Measurements from ENCODE around the gene SIDT2.
A peak's percentile ranks its signal among the peaks of the same experiment; 100 is the strongest.

SIDT2 gene

GRCh38 chr11:117222991-117223740 is 44.6 kb downstream of the SIDT2 start:
- no peak for DNase-seq (ENCODE audit: low spot score)

DNA sequence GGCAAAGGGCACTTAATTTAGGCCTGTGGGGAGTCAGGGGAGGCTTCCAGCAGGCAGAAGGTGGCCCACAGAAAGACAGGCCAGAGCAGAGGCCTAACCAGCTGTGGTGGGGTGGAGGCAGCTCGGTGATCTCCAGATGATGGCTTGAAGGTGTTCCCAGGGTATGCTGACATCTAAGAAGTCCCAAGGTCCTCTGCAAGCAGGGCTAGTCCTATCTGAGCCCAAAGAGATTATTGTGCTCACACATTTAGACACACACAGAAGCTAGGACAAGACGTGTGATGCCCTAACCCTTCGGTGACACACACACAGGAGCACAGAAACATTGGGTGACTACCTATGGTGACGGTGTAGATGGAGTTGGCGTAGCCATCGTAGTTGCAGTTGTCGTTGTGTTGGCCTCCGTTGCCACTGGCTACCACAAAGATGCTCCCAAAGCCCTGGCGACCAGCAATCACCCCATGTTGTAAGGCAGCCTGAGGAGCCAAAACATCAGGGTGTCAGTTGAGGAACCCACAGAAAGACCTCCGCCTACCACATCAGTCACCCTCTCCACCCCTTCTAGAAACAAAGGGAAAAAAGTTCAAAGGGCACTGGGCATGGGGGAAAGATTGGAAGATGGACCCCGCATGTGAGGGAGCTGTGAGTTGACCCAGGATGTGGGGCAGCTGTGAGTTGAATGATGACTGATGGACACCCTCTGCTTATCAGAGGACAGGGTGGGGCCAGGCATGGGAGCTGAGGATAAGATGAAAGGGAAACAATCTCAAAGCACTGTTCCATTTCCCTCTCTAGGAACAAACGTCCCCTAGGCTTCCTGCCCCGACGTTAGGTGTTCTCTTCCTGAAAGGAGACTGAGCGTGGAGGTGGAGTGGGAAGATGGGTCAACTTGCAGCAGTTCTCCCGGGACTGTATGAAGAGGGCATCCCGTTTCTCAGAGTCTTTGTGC is 45.5 kb downstream of the SIDT2 start:
- no peak for DNase-seq (ENCODE audit: low spot score)

DNA sequence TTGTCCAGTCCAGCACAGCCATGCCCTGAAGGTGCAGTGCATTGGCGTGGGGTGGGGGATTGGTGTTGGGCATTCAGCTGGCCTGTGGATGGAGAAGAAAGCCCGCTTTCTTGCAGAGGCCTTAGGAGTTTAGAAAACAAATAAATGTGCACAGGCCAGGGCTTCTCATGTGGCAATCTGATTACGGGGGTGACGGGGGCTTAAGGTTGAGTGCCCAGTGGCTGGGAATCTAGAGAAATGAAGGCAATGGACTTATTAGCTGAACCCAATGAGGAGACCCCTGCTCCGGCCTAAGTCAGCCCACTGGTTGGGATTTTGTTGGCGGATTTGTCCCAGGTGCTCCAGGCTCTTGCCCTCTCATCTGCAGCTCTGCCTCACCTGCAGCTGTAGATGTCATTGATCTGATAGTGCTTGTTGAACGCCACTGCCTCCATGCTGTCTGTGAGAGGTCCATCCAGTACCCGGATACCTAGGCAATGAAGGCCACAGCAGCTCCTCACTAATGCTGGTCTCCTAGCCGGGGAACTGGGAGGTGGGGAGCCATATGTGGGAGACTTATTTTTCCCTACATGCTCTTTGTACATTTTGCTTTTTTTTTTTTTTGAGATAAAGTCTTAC is 47.1 kb downstream of the SIDT2 start:
- no peak for DNase-seq (ENCODE audit: low spot score)

GRCh38 chr11:117226388-117227385 is 48.1 kb downstream of the SIDT2 start:
- peak; percentile 73 for DNase-seq (ENCODE audit: low spot score)

GRCh38 chr11:117228091-117228490 is 49.5 kb downstream of the SIDT2 start:
- no peak for DNase-seq (ENCODE audit: low spot score)

DNA sequence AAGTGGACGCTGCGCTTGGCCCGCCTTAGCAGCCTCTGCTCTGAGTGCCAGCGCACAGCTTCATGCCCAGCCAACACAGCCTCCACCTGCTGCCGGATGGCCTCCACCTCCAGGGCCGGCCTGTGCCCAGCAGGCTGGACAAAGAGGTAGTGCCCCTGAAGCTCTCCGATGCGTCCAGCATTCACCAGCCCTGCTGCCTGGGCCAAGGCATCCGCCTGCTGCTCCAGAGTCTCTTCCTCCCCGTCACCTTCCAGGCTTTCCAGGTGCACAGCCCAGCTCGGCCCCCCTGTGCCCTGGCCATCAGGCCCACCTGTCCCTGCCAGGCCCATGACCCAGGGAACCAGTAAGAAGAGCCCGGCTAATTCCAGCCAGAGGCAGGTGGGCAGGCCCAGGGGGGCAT is 50.9 kb downstream of the SIDT2 start:
- no peak for DNase-seq (ENCODE audit: low spot score)

GRCh38 chr11:117229931-117230285 is 51.4 kb downstream of the SIDT2 start:
- no peak for DNase-seq (ENCODE audit: low spot score)

DNA sequence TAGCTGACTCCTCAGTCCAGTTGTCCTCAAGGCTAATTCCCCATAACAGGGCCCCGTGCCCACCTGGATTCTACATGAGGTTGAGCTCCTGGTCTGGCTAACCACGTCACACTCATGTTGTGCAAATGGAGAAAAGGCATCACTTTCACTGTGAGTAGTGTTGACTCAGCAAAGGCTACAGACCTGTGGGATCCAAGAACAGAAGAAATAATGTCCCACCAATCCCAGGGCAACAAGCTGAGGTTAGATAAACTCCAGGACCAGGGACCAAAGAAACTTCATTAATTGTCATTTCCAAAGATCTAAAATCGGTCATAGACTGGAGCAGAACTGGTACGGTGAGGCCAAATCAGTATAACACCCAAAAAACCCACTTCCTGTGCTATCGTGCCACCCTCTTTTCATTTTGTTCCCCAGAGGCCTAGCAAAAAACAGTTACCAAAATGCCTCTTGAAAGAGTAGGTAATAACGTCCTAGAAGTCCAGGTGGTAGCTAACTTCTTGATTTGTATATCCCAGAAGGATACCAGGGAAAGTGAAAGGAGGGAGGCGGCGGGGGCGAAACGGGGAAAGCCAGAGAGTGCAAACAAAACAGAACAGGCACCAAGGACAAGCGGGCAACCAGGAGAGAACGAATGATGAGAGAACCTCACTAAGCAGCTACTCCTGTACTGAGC is 51.9 kb downstream of the SIDT2 start:
- DNase-seq (ENCODE audit: low spot score): no peak

- DNase-seq (ENCODE audit: low spot score): no peak
These were observed 52.7 kb downstream of the SIDT2 start for GRCh38 chr11:117230999-117231841.

DNA sequence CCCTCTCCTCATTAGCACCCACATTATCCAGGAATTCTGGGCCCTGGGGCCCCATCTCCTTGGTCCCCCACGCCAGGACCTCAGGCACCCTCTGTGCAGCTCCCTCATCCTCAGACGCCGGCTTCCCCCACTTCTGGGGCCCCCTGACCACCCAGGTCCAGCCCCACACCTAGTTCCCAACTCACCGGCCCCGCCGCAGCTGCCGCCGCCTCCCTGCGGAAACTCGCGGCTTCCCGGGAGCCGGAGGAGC is 53.2 kb downstream of the SIDT2 start, which contains the start of gene PCSK7:
Gene PCSK7, minus strand, starts transcription at position 232 of the 250 bp plus-strand sequence. CDS start 2,229 bp downstream, outside the sequence.
- no peak for DNase-seq (ENCODE audit: low spot score)

DNA sequence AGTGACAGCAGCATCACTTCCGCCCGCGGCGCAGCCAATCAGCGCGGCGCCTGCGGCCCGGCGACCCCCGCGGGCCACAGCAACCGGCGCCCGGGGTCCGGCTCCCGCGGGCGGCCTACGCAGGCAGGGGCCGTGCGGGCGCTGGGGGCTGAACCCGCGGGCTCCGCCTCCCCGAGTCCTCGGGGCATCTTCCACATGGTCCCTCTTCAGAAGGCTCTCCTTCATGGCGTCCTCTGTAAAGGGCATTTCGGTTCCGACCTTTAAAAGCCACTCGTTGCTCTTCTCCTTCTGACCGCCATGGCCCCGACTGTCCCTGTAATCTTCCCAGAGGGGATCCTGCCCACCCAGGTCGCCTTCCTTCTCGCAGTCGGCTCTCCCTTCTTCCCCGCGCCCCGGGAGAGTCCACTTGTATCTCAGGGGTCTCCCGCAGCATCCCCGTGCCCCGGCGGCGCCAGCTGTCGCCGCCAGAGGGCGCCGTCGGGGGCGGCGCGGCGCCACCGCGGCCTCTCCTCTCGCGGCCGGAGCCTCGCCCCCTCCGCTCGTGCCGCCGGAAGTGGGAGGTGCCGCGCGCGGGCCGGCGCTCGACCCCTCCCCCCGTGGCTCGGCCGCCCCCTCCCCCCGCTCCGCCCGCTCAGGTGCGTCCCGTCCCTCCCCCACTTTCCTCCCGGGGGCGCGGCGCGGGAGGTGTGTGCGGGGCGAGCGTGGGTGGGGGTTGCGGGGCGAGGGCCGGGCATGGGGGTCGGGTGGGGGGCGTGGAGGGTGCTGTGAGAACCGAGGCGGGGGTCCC is 53.7 kb downstream of the SIDT2 start, which contains the start of gene RNF214:
Gene RNF214, plus strand, starts transcription at position 580 of the 787 bp plus-strand sequence. CDS start 1,602 bp downstream, outside the sequence.
- peak; percentile 98 for DNase-seq (ENCODE audit: low spot score)

- peak; percentile 71 for DNase-seq (ENCODE audit: low spot score)
These were observed 54.4 kb downstream of the SIDT2 start for GRCh38 chr11:117232911-117233409.

- DNase-seq (ENCODE audit: low spot score): no peak
These were observed 59.7 kb downstream of the SIDT2 start for GRCh38 chr11:117238221-117238620.

- DNase-seq (ENCODE audit: low spot score): no peak
These were observed 60.8 kb downstream of the SIDT2 start for GRCh38 chr11:117239295-117239694.

Measured in D341Med (cell line).